Measurements from ENCODE around the gene FOSL2.

Gene FOSL2

DNA sequence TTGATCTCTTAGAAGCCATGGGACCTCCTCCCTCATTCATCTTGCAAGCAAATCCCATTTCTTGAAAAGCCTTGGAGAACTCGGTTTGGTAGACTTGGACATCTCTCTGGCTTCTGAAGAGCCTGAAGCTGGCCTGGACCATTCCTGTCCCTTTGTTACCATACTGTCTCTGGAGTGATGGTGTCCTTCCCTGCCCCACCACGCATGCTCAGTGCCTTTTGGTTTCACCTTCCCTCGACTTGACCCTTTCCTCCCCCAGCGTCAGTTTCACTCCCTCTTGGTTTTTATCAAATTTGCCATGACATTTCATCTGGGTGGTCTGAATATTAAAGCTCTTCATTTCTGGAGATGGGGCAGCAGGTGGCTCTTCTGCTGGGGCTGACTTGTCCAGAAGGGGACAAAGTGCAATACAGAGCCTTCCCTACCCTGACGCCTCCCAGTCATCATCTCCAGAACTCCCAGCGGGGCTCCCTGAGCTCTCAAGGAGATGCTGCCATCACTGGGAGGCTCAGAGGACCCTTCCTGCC, 20.0 kb downstream of the FOSL2 start:
- DNase-seq (ENCODE audit: low read depth), result no peak

DNA sequence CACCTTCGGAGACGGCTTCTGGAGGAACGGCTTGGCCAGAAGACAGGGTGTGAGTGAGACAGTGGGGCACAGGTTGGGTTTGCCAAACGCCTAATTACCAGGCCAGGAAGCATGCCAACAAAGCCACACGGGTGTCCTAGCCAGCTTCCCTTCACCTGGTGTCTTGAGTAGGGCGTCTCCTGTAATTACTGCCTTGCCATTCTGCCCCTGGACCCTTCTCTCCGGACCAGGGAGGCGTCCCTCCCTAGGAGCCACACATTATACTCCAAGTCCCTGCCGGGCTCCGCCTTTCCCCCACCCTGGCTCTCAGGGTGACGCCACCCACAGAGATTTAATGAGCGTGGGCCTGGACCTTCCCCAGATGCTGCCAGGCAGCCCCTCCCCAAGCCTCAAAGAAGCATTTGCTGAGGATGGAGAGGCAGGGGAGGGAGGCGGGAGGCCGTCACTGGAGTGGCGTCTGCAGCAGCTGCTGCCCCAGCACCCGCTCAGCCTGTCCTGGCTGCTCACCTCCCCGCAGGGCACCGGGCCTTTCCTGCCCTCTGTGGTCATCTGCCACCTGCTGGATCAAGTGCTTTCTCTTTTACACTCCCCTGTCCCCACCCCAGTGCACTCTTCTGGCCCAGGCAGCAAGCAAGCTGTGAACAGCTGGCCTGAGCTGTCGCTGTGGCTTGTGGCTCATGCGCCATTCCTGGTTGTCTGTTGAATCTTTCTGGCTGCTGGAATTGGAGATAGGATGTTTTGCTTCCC, 20.7 kb downstream of the FOSL2 start:
- DNase-seq (ENCODE audit: low read depth), result no peak

GRCh38 chr2:28413899-28414295, 21.2 kb downstream of the FOSL2 start:
- DNase-seq (ENCODE audit: low read depth), result no peak

DNA sequence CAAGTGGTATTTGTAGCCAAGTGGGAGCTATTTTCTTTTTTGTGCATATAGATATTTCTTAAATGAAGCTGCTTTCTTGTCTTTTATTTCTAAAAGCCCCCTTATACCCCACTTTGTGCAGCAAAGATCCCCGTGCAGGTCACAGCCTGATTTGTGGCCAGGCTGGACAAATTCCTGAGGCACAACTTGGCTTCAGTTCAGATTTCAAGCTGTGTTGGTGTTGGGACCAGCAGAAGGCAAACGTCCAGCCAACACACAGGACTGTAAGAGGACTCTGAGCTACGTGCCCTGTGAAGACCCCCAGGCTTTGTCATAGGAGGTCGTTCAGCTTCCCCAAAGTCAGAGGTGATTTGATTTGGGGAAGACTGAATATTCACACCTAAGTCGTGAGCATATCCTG, 21.9 kb downstream of the FOSL2 start:
- DNase-seq (ENCODE audit: low read depth), result no peak

- no peak for DNase-seq (ENCODE audit: low read depth)
These were observed 22.4 kb downstream of the FOSL2 start for GRCh38 chr2:28415010-28415409.

DNA sequence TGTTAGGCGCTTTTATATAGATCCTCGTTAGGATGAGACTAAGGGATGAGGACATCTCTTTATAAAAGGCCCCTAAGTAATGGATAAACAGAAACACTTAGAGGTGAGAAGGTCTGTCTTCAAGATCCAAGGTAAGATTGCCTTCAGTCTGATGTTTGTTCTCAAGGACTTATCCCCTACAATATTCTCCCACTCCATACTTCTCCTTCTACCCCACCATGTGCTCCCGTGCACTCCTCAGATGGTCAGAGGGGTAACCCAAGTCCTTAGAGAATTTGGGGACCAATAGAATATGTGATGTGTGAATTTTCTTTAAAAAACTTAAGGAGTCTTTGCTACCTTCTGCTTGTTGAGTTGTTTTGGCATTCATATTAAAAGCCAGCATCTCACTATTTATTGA, 23.1 kb downstream of the FOSL2 start:
- no peak for DNase-seq (ENCODE audit: low read depth)

GRCh38 chr2:28419003-28419402, 26.3 kb downstream of the FOSL2 start:
- no peak for DNase-seq (ENCODE audit: low read depth)

DNA sequence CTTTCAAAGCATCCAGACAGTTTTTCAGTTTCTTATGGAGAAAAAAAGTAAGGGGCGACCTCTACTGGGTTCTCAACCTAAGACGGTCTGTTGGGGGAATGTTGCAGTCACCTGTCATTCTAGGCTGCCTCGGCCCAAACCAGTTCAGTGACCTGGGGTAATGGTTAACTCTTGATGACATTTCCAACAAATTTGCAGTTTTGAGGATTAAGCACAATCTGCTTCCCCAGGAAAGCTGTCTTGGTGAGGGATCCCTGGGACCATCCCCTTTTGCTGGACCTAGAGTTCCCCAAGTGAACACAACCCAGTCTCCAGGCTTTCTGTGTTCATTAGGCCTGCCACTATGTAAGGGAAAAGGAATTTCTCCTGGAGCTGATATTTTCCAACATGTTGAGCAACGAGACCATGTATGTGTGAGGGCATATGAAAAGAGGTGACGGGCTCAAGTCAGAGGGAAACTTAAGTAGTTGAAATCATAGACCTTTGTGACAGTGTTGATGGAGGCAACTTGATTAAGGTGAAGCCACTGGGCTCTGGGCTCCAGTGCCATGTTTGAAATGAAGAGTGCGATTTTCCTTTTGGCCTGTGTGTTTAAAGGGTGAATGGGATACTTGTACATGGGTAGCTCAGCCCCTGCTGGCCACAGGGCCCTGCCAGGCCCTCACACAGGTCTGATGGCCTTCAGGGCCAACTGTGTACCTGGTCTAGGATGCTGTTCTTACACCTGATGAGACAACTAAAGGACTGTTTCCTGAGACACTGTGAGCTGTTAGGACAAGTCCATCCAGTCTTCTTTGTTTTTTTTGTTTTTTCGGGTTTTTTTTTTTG, 27.0 kb downstream of the FOSL2 start:
- DNase-seq (ENCODE audit: low read depth), result peak; percentile 78

GRCh38 chr2:28420722-28421121, 28.1 kb downstream of the FOSL2 start:
- no peak for DNase-seq (ENCODE audit: low read depth)

DNA sequence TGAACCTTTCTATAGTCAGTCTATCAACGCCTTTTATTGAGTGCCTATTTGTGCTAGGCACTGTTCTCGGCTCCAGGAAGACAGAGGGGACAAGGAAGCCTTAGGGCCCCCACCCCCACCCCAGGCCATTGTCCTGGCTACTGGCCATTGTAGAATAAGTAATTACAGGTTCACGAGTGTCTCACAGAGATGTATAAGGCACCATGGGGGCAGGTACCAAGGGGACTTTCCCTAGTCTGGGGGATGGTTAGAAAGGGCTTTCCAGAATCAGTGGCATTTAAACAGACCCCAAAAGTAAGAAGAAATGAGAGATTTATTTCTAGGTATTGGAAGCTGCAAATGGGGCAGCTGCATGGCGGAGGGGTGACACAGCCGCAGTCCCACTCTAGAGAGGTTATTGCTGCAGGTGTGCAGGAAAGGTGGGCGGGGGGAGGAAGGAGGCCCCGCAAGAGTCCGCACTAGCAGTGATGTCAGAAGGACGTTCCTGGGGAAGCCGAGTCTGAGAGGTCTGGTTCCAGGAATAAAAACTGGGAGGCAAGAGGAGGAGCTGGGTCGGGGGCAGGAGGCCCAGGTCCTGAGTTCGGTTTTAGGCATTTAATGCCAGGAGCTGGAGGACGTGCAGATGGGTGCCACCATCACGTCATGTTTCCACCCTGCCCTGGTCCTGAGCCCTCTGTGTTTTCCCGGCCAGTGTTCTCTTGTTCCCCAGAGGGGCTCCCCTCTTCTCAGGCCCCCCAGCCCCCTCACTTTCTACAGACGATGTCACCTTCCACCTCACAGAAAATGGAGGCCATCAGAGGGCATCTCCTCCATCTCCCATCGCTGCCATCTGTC, 30.5 kb downstream of the FOSL2 start:
- no peak for DNase-seq (ENCODE audit: low read depth)

- DNase-seq (ENCODE audit: low read depth), result peak; percentile 73
These were observed 31.4 kb downstream of the FOSL2 start for GRCh38 chr2:28423856-28424605.

- no peak for DNase-seq (ENCODE audit: low read depth)
These were observed 32.3 kb downstream of the FOSL2 start for GRCh38 chr2:28424799-28425463.

GRCh38 chr2:28425464-28425835, 32.8 kb downstream of the FOSL2 start:
- no peak for DNase-seq (ENCODE audit: low read depth)

DNA sequence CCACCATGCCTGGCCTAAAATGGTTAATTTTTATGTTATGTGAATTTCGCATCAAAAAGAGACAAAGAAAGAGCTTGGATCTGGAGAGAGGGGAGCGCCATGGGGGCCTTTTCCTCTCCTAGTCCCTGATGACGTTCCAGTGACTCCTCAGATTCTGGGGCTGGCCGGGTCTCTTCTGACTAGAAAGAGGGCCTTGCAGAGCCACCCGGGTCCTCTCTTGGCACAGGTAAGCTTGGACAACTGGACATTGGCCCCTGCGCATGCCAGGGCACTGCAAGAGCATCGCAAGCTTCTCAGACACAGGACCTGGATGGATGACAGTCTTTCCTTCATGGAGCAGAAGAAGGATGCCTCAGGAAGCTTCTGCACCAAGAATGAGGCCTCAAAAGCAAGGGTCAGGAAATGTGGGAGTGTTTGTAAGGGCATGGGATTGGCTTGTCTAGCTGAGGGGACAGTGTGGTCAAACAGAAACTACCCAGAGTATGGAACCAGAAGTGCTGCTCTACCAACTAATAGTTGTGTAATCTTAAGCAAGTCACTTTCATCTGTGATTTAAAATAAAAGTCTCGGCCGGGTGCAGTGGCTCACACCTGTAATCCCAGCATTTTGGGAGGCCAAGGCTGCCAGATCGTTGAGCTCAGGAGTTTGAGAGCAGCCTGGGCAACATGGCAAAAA, 35.2 kb downstream of the FOSL2 start:
- DNase-seq (ENCODE audit: low read depth), result no peak

DNA sequence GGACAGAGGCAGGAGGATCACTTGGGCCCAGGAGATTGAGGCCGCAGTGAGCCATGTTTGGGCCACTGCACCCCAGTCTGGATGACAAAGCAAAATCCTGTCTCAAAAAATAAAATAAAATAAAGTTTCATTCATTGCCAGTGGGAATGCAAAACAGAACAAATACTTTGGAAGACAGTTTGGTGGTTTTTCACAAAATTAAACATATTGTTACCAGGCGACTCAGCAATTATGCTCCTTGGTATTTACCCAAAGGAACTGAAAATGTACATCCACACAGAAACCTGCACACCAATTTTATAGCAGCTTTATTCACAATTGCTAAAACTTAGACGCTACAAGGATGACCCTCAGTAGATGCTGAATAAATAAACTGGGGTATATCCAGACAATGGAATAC, 35.8 kb downstream of the FOSL2 start:
- DNase-seq (ENCODE audit: low read depth), result no peak

- DNase-seq (ENCODE audit: low read depth), result no peak
These were observed 37.1 kb downstream of the FOSL2 start for GRCh38 chr2:28429636-28430376.

GRCh38 chr2:28430377-28430765, 37.7 kb downstream of the FOSL2 start:
- DNase-seq (ENCODE audit: low read depth), result no peak

DNA sequence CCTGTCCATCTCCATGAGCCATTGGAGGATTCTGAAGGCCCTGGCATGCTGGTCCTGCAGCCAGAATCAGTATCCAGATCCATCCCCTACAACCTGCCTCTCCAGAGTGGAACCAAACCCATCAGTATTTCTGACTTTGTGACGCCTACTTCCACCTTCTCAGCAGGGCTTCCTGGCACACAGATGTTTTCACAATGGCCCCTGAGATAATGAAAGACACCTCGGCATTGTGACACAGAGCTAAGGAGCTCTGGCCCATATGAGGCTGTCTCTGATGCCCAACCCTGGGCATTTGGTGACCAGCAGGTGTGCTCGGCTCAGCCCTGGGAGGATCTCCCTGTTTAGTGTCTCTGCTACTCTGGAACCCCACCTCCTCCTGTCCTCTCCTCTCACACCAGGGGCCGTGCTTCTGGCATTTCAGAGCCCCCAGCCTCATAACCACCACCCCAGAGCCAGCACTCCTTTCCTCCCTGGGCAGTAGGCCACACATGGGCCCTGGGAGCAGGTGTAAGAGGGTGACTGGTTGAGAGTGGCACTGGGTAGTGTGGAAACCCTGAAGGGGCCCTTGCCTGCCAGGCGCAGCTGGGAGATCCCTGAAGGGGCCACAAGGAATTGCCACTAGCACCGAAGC, 38.2 kb downstream of the FOSL2 start:
- no peak for DNase-seq (ENCODE audit: low read depth)

DNA sequence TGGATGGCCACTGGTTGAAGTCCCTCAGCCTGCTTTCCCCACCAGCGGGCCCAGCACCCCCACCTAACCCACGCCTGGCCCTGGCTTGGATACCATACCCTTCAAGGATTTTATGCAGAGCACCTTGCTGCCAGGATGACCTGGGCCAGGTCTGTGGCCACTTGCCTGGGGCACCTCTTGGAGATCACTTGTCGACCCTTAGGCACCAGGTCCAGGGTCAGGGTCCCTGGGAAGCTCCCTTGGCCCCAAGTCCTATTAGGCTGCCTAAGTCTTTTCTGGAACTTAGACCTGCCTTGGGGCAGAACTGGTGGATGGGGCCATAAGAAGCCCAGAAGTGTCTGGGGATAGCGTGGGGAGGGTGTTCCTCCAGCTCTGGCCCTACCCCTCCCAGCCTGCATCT, 39.1 kb downstream of the FOSL2 start:
- DNase-seq (ENCODE audit: low read depth), result no peak

Measured in amniotic epithelial cell (primary cell).